CD4-positive, alpha-beta memory T cell (primary cell): ENCODE measurements around the gene CIP2A. TPM values are rescaled to one million over a fixed set of nuclear protein-coding genes. Genes with fewer than 3 reads are reported as not detected.

ENCODE experiments used
- CTCF ChIA-PET: fragments of 350-600 bp; sonication (Branson Sonifier 250); formaldehyde crosslinking; loops from one replicate; lab custom pipeline; 2021; ENCODE audit warnings: inconsistent platforms; ENCODE audit not compliant: partially characterized antibody; lab: Charles Lee
- POLR2A ChIA-PET: fragments of 350-600 bp; sonication (Branson Sonifier 250); formaldehyde crosslinking; loops from one replicate; lab custom pipeline; 2021; ENCODE audit not compliant: partially characterized antibody; lab: Charles Lee
- DNase-seq, 5 donors: peaks; one replicate each; pipeline versions ENCODE4 v3.0.0 to v3.0.0-alpha.2; 2020 to 2022; ENCODE audit warnings: mixed read lengths in 1 of 5
- H3K27ac ChIP-seq: one replicate; pipeline ENCODE4 v1.7.0; 2013; ENCODE audit warnings: low read depth, low read length
- H3K27me3 ChIP-seq: 2 replicates; pipeline ENCODE4 v1.7.0; 2013; ENCODE audit warnings: mild to moderate bottlenecking, low read length, moderate library complexity; ENCODE audit not compliant: insufficient read depth
- H3K36me3 ChIP-seq: 2 replicates; pipeline ENCODE4 v1.7.0; 2013; ENCODE audit warnings: mild to moderate bottlenecking, low read length, moderate library complexity; ENCODE audit not compliant: insufficient read depth
- H3K4me1 ChIP-seq: 2 replicates; pipeline ENCODE4 v1.7.0; 2013; ENCODE audit warnings: mild to moderate bottlenecking, low read length, moderate library complexity; ENCODE audit not compliant: insufficient read depth
- H3K4me3 ChIP-seq, 2 donors: one replicate each; pipeline ENCODE4 v1.7.0; 2013; ENCODE audit warnings: low read length in 2 of 2, mild to moderate bottlenecking in 1 of 2
- H3K9me3 ChIP-seq, 2 donors: one replicate each; pipeline ENCODE4 v1.7.0; 2013; ENCODE audit warnings: low read length in 2 of 2, control low read depth in 1 of 2; ENCODE audit not compliant: control insufficient read depth in 1 of 2
- H3K27ac Mint-ChIP-seq, 7 donors: one replicate each; pipeline ENCODE4 v1.8.0; 2020 to 2021; ENCODE audit warnings: mixed read lengths in 7 of 7, mild to moderate bottlenecking in 6 of 7, inconsistent platforms in 3 of 7, moderate library complexity in 3 of 7
- H3K27me3 Mint-ChIP-seq, 2 donors: one replicate each; pipeline ENCODE4 v1.8.0; 2020 to 2021; ENCODE audit warnings: mixed read lengths in 2 of 2
- H3K36me3 Mint-ChIP-seq, 2 donors: one replicate each; pipeline ENCODE4 v1.8.0; 2020 to 2021; ENCODE audit warnings: mixed read lengths in 2 of 2, inconsistent platforms in 1 of 2, mild to moderate bottlenecking in 1 of 2
- H3K4me1 Mint-ChIP-seq, 4 donors: one replicate each; pipeline ENCODE4 v1.8.0; 2020 to 2021; ENCODE audit warnings: mixed read lengths in 4 of 4, mild to moderate bottlenecking in 1 of 4
- H3K4me3 Mint-ChIP-seq, 8 donors: one replicate each; pipeline ENCODE4 v1.8.0; 2020 to 2021; ENCODE audit warnings: mixed read lengths in 8 of 8, mild to moderate bottlenecking in 7 of 8, moderate library complexity in 6 of 8, inconsistent platforms in 3 of 8
- H3K9me3 Mint-ChIP-seq, 8 donors: one replicate each; pipeline ENCODE4 v1.8.0; 2020 to 2021; ENCODE audit warnings: mixed read lengths in 8 of 8, mild to moderate bottlenecking in 5 of 8, inconsistent platforms in 3 of 8, moderate library complexity in 1 of 8
- intact Hi-C: fragments of 100-400 bp; cut with micrococcal nuclease; formaldehyde crosslinking; loops from one replicate; pipeline ENCODE4 v1.15.1; 2023
- polyA plus RNA-seq, 2 donors: library from polyadenylated mRNA; unstranded; fragments of 300-500 nt; fragmentation: Illumina TruSeq; gene quantifications; one replicate each; pipeline ENCODE4 v1.2.3, GENCODE V29; 2021
- total RNA-seq, 2 experiments: library from RNA; stranded (reverse); gene quantifications; one replicate each; pipeline ENCODE4 v1.2.3, GENCODE V29; 2021

CIP2A gene
- total and polyA plus RNA-seq, 4 experiments from 2014 or later, result 1.8 to 3.9 (median 2.6) TPM

- H3K4me3 Mint-ChIP-seq, result peak overlapping the region in 4 of 8 donors; percentile 28 to 59 (median 36)
- H3K27ac ChIP-seq, result no peak overlapping the region
- POLR2A ChIA-PET, result interaction anchor here (0.7 to 10.2 kb wide), 4 partner anchors 10 to 257 kb away, joined by 3 to 298 read pairs (median 5); partner anchors contain the start of genes CIP2A and DZIP3
- H3K36me3 Mint-ChIP-seq, result peaks cover 16 to 27% of the 10 kb centered on the region in 2 donors
- peaks cover 47% of the 10 kb centered on the region for H3K4me1 ChIP-seq
- peak overlapping the region in 4 of 7 donors; percentile 3 to 62 (median 32) for H3K27ac Mint-ChIP-seq
- H3K4me3 ChIP-seq, result no peak overlapping the region
- intact Hi-C loops, result no loop called here
- CTCF ChIA-PET, result interaction anchor here (0.8 to 2.1 kb wide), 6 partner anchors 16 to 213 kb away, joined by 3 to 8 read pairs (median 5); partner anchors contain the start of genes CIP2A and DZIP3
- no peaks in the 10 kb centered on the region for H3K27me3 ChIP-seq
- DNase-seq, result peak in 2 of 5 donors; percentile 12
- peaks cover 36 to 47% (median 42%) of the 10 kb centered on the region in 4 donors for H3K4me1 Mint-ChIP-seq
- no peaks in the 10 kb centered on the region for H3K9me3 Mint-ChIP-seq
- no peaks in the 10 kb centered on the region for H3K36me3 ChIP-seq
- no peaks in the 10 kb centered on the region for H3K9me3 ChIP-seq
- H3K27me3 Mint-ChIP-seq, result no peaks in the 10 kb centered on the region
These were observed 16.3 kb upstream of the CIP2A start for GRCh38 chr3:108605491-108605890.

GRCh38 chr3:108605028-108605427 lies 15.8 kb upstream of the CIP2A start:
- Mint-ChIP-seq H3K36me3 (peaks cover 12 to 23% of the 10 kb centered on the region in 2 donors), H3K27me3 (no peaks in the 10 kb centered on the region), H3K27ac (peak overlapping the region in 3 of 7 donors; percentile 3 to 62 (median 9)), H3K4me1 (peaks cover 38 to 50% (median 42%) of the 10 kb centered on the region in 4 donors), H3K9me3 (no peaks in the 10 kb centered on the region), H3K4me3 (peak overlapping the region in 4 of 8 donors; percentile 9 to 27 (median 21))
- no peak for DNase-seq
- Histone ChIP-seq H3K27ac (no peak overlapping the region), H3K27me3 (no peaks in the 10 kb centered on the region), H3K4me3 (no peak overlapping the region), H3K9me3 (no peaks in the 10 kb centered on the region), H3K4me1 (peaks cover 52% of the 10 kb centered on the region), H3K36me3 (no peaks in the 10 kb centered on the region)
- POLR2A ChIA-PET, result interaction anchor here (1.0 to 10.2 kb wide), 5 partner anchors 11 to 382 kb away, joined by 3 to 298 read pairs (median 4); partner anchors contain the start of genes CIP2A and DZIP3
- CTCF ChIA-PET, result interaction anchor here (0.8 to 5.0 kb wide), 7 partner anchors 14 to 310 kb away, joined by 3 to 67 read pairs (median 5); partner anchors contain the start of genes CIP2A and DZIP3
- intact Hi-C loops, result no loop called here

- H3K36me3 Mint-ChIP-seq, result peaks cover 8 to 11% of the 10 kb centered on the region in 2 donors
- no peaks in the 10 kb centered on the region for H3K9me3 Mint-ChIP-seq
- peak overlapping the region; percentile 54 to 86 (median 78) for H3K4me3 Mint-ChIP-seq
- no peaks in the 10 kb centered on the region for H3K27me3 Mint-ChIP-seq
- DNase-seq, result peak; percentile 31 to 62 (median 55)
- Histone ChIP-seq H3K36me3 (no peaks in the 10 kb centered on the region), H3K4me1 (peaks cover 59% of the 10 kb centered on the region), H3K4me3 (peak overlapping the region in 1 of 2 donors; percentile 1), H3K9me3 (no peaks in the 10 kb centered on the region), H3K27me3 (no peaks in the 10 kb centered on the region), H3K27ac (peak overlapping the region; percentile 56)
- ChIA-PET CTCF (interaction anchor here (1.3 to 5.0 kb wide), 7 partner anchors 13 to 311 kb away, joined by 5 to 67 read pairs (median 8); partner anchors contain the start of genes CIP2A and DZIP3), POLR2A (interaction anchor here (1.3 to 10.2 kb wide), 6 partner anchors 8 to 477 kb away, joined by 3 to 298 read pairs (median 5); partner anchors contain the start of genes CIP2A and DZIP3)
- H3K27ac Mint-ChIP-seq, result peak overlapping the region; percentile 63 to 99 (median 89)
- H3K4me1 Mint-ChIP-seq, result peaks cover 41 to 62% (median 43%) of the 10 kb centered on the region in 4 donors
- intact Hi-C loops, result loop anchor here (5.0 kb wide), 2 partner anchors 219 to 381 kb away; partner anchors contain the start of genes IFT57 and TRAT1
These were observed 14.5 kb upstream of the CIP2A start for GRCh38 chr3:108603691-108604090.

GRCh38 chr3:108602935-108603294 lies 13.7 kb upstream of the CIP2A start:
- peaks cover 59% of the 10 kb centered on the region for H3K4me1 ChIP-seq
- Mint-ChIP-seq H3K4me3 (peak overlapping the region; percentile 54 to 86 (median 82)), H3K9me3 (no peaks in the 10 kb centered on the region), H3K27me3 (no peaks in the 10 kb centered on the region), H3K4me1 (peaks cover 41 to 67% (median 43%) of the 10 kb centered on the region in 4 donors), H3K36me3 (peaks cover 6 to 8% of the 10 kb centered on the region in 2 donors), H3K27ac (peak overlapping the region; percentile 63 to 99 (median 91))
- no peaks in the 10 kb centered on the region for H3K9me3 ChIP-seq
- no peak for DNase-seq
- H3K4me3 ChIP-seq, result peak overlapping the region in 1 of 2 donors; percentile 27
- CTCF ChIA-PET, result interaction anchor here (0.8 to 5.0 kb wide), 15 partner anchors 9 to 312 kb away, joined by 3 to 67 read pairs (median 5); partner anchors contain the start of genes CIP2A and DZIP3
- intact Hi-C loops, result loop anchor here (1.0 to 5.0 kb wide), 3 partner anchors 14 to 381 kb away; partner anchors contain the start of genes CIP2A, DZIP3, IFT57 and TRAT1
- H3K27me3 ChIP-seq, result no peaks in the 10 kb centered on the region
- peak overlapping the region; percentile 56 for H3K27ac ChIP-seq
- H3K36me3 ChIP-seq, result no peaks in the 10 kb centered on the region
- POLR2A ChIA-PET, result interaction anchor here (1.3 to 10.2 kb wide), 8 partner anchors 9 to 476 kb away, joined by 3 to 298 read pairs (median 6); partner anchors contain the start of genes CIP2A, DZIP3 and TRAT1

- CTCF ChIA-PET, result interaction anchor here (0.8 to 5.0 kb wide), 16 partner anchors 9 to 313 kb away, joined by 3 to 67 read pairs (median 4); partner anchors contain the start of genes CIP2A and DZIP3
- POLR2A ChIA-PET, result interaction anchor here (1.3 to 10.2 kb wide), 8 partner anchors 9 to 475 kb away, joined by 3 to 298 read pairs (median 6); partner anchors contain the start of genes CIP2A, DZIP3 and TRAT1
- intact Hi-C loops, result loop anchor here (1.0 to 5.0 kb wide), 3 partner anchors 13 to 380 kb away; partner anchors contain the start of genes CIP2A, DZIP3, IFT57 and TRAT1
- Mint-ChIP-seq H3K36me3 (peaks cover 2 to 5% of the 10 kb centered on the region in 2 donors), H3K27me3 (no peaks in the 10 kb centered on the region), H3K27ac (peak overlapping the region; percentile 63 to 99 (median 91)), H3K9me3 (no peaks in the 10 kb centered on the region), H3K4me1 (peaks cover 37 to 68% (median 43%) of the 10 kb centered on the region in 4 donors), H3K4me3 (peak overlapping the region; percentile 54 to 86 (median 82))
- Histone ChIP-seq H3K36me3 (no peaks in the 10 kb centered on the region), H3K9me3 (no peaks in the 10 kb centered on the region), H3K4me1 (peaks cover 59% of the 10 kb centered on the region), H3K27ac (peak overlapping the region; percentile 56), H3K4me3 (peak overlapping the region in 1 of 2 donors; percentile 27), H3K27me3 (no peaks in the 10 kb centered on the region)
- peak; percentile 38 to 63 (median 50) for DNase-seq
These were observed 13.2 kb upstream of the CIP2A start for GRCh38 chr3:108602249-108602934.

GRCh38 chr3:108599677-108600409 lies 10.6 kb upstream of the CIP2A start:
- H3K4me3 ChIP-seq, result no peak overlapping the region
- H3K9me3 Mint-ChIP-seq, result no peaks in the 10 kb centered on the region
- no peaks in the 10 kb centered on the region for H3K9me3 ChIP-seq
- peaks cover 51% of the 10 kb centered on the region for H3K4me1 ChIP-seq
- no peaks in the 10 kb centered on the region for H3K27me3 Mint-ChIP-seq
- H3K36me3 ChIP-seq, result no peaks in the 10 kb centered on the region
- H3K27me3 ChIP-seq, result no peaks in the 10 kb centered on the region
- no peak overlapping the region for H3K4me3 Mint-ChIP-seq
- DNase-seq, result no peak
- CTCF ChIA-PET, result interaction anchor here (1.1 to 3.1 kb wide), 3 partner anchors 11 to 241 kb away, joined by 3 to 15 read pairs (median 3); partner anchors contain the start of genes CIP2A and DZIP3
- H3K4me1 Mint-ChIP-seq, result peaks cover 28 to 67% (median 36%) of the 10 kb centered on the region in 4 donors
- POLR2A ChIA-PET, result interaction anchor here (10.2 kb wide), 1 partner anchor 10 kb away, joined by 298 read pairs; the partner anchor contains the start of genes CIP2A and DZIP3
- no peaks in the 10 kb centered on the region for H3K36me3 Mint-ChIP-seq
- peak overlapping the region in 2 of 7 donors; percentile 17 to 68 for H3K27ac Mint-ChIP-seq
- intact Hi-C loops, result loop anchor here (5.0 kb wide), 2 partner anchors 222 to 378 kb away; partner anchors contain the start of genes IFT57 and TRAT1
- H3K27ac ChIP-seq, result no peak overlapping the region
